Activated naive CD8-positive, alpha-beta T cell treated with anti-CD3 and anti-CD28 coated beads, Interleukin-2, amount 10 ng/mL, durations not matched to agents 7 days and 5 days (primary cell): Measurements from ENCODE around the gene SCN8A. TPM values are rescaled to one million over a fixed set of nuclear protein-coding genes. Genes with fewer than 3 reads are reported as not detected.

ENCODE experiments used
- ATAC-seq: fragments of 150-1000 bp; cut with Tn5 transposase; one replicate; pipeline ENCODE4 v1.10.0; 2021; ENCODE audit warnings: low read depth, moderate library complexity
- POLR2A ChIA-PET: fragments of 350-600 bp; sonication (Branson Sonifier 250); formaldehyde crosslinking; loops from one replicate; lab custom pipeline; 2021; ENCODE audit warnings: antibody characterized with exemption; lab: Charles Lee
- DNase-seq: peaks from one replicate; pipeline ENCODE4 v3.0.0; 2021
- H3K27ac Mint-ChIP-seq: one replicate; pipeline ENCODE4 v1.8.0; 2022; ENCODE audit warnings: mild to moderate bottlenecking, mixed read lengths
- H3K27me3 Mint-ChIP-seq: one replicate; pipeline ENCODE4 v1.8.0; 2022; ENCODE audit warnings: mild to moderate bottlenecking, moderate library complexity, mixed read lengths
- H3K36me3 Mint-ChIP-seq: one replicate; pipeline ENCODE4 v1.8.0; 2021; ENCODE audit warnings: mild to moderate bottlenecking, mixed read lengths
- H3K4me1 Mint-ChIP-seq: one replicate; pipeline ENCODE4 v1.8.0; 2021; ENCODE audit warnings: mixed read lengths
- H3K4me3 Mint-ChIP-seq: one replicate; pipeline ENCODE4 v1.8.0; 2022; ENCODE audit warnings: mild to moderate bottlenecking, moderate library complexity, mixed read lengths
- H3K9me3 Mint-ChIP-seq: one replicate; pipeline ENCODE4 v1.8.0; 2021; ENCODE audit warnings: mixed read lengths
- total RNA-seq, 2 experiments: library from RNA; stranded (reverse); gene quantifications; one replicate each; pipeline ENCODE4 v1.2.3, GENCODE V29; 2021

Gene SCN8A
- total RNA-seq, 2 experiments from 2014 or later, result 0.96 to 1.3 TPM

GRCh38 chr12:51752234-51752889 is 161.3 kb downstream of the SCN8A start:
- Mint-ChIP-seq H3K27me3 (peaks cover 6% of the 10 kb centered on the region), H3K36me3 (no peaks in the 10 kb centered on the region), H3K4me1 (no peaks in the 10 kb centered on the region), H3K4me3 (no peak overlapping the region), H3K9me3 (no peaks in the 10 kb centered on the region), H3K27ac (no peak overlapping the region)
- POLR2A ChIA-PET, result no interaction called here
- ATAC-seq (no peak), DNase-seq (no peak)

DNA sequence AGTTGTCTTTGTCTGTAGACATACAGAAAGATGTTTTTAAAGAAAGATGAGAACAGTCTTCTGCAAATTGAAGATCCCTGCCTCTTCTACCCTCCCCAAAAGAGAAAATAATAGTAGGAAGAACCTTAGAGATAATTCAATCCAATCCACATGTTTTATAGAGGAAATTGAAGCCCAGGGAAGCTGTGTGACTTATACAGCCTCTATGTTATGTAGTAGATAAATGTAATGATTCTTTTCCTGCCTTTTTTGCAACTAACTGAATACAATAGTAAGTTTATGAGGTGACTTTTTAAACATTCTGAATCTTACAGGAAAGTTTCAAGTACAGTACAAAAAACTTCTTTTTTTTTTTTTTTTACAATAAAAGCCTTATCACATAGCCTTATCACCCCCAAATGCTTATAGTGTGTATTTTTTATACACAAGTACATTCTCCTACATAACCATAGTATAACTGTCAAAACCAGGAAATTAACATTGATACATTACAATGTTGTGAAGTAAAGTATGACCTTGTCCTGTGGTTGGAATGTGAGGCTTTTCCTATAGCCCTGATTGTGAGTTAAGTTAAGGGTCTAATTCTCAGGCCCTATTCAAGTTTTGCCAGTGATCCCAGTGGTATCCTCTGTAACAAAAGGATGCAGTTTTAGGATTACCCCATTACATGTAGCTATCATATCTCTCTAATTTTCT is 163.1 kb downstream of the SCN8A start:
- DNase-seq, result no peak
- no peaks in the 10 kb centered on the region for H3K9me3 Mint-ChIP-seq
- no peak for ATAC-seq

GRCh38 chr12:51755251-51755650 is 164.2 kb downstream of the SCN8A start:
- ATAC-seq (no peak), DNase-seq (no peak)
- H3K4me1 Mint-ChIP-seq, result no peaks in the 10 kb centered on the region
- H3K4me3 Mint-ChIP-seq, result no peak overlapping the region
- no peaks in the 10 kb centered on the region for H3K9me3 Mint-ChIP-seq
- H3K27ac Mint-ChIP-seq, result no peak overlapping the region
- H3K27me3 Mint-ChIP-seq, result peaks cover 3% of the 10 kb centered on the region
- POLR2A ChIA-PET, result no interaction called here
- no peaks in the 10 kb centered on the region for H3K36me3 Mint-ChIP-seq

More for the DNA sequence above, 163.1 kb downstream of the SCN8A start:
- Mint-ChIP-seq H3K27me3 (peaks cover 6% of the 10 kb centered on the region), H3K4me3 (no peak overlapping the region), H3K36me3 (no peaks in the 10 kb centered on the region), H3K4me1 (no peaks in the 10 kb centered on the region), H3K27ac (no peak overlapping the region)
- POLR2A ChIA-PET, result no interaction called here

GRCh38 chr12:51759175-51759574 is 168.1 kb downstream of the SCN8A start:
- Mint-ChIP-seq H3K36me3 (no peaks in the 10 kb centered on the region), H3K27ac (no peak overlapping the region), H3K4me3 (no peak overlapping the region), H3K4me1 (no peaks in the 10 kb centered on the region), H3K27me3 (peaks cover 4% of the 10 kb centered on the region), H3K9me3 (no peaks in the 10 kb centered on the region)
- POLR2A ChIA-PET, result no interaction called here
- no peak for ATAC-seq
- DNase-seq, result no peak

- DNase-seq (no peak), ATAC-seq (no peak)
- H3K4me1 Mint-ChIP-seq, result no peaks in the 10 kb centered on the region
- no peak overlapping the region for H3K4me3 Mint-ChIP-seq
- no peaks in the 10 kb centered on the region for H3K9me3 Mint-ChIP-seq
- peaks cover 4% of the 10 kb centered on the region for H3K27me3 Mint-ChIP-seq
- no peak overlapping the region for H3K27ac Mint-ChIP-seq
- POLR2A ChIA-PET, result no interaction called here
- H3K36me3 Mint-ChIP-seq, result no peaks in the 10 kb centered on the region
Observed at GRCh38 chr12:51759695-51760094, 168.7 kb downstream of the SCN8A start.

DNA sequence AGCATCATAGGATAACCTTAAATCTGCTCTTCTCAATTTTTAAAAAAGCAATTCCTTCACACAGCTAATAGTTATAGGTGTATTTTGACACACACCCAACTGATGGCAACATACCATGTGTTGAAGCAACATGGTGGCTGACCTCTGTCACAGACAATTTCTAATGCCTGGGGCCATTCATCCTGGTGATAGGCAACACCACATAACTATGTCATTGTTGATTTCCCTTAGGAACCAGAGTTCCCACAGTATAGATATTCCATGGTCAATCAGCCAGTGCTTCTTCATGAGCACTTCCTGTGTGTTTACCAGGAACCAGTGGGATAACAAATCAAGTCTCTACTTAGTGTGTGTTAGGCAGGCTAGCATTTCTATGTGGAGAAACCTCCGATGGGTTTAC is 169.2 kb downstream of the SCN8A start:
- Mint-ChIP-seq H3K27me3 (peaks cover 4% of the 10 kb centered on the region), H3K4me3 (no peak overlapping the region), H3K36me3 (no peaks in the 10 kb centered on the region), H3K9me3 (no peaks in the 10 kb centered on the region), H3K27ac (no peak overlapping the region), H3K4me1 (no peaks in the 10 kb centered on the region)
- ATAC-seq, result no peak
- DNase-seq, result no peak
- POLR2A ChIA-PET, result no interaction called here

DNA sequence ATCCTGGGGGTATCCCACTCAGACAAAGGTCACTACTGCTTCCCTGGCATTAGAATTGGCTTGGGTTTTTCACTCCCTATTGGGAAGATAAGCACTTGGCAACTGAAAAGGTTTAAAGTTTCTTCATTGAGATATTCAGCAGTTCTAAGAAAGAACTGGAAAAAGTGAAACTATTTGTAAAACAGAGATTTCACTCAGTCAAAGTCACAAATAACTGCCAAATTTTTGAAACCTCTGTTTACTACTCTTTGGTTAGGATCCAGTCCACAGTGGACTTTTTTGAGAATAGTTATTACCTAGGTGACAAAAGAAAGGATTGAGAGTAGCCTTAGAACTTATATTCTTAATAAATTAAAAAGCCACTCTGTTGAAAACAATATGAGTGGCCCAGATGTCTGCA is 172.7 kb downstream of the SCN8A start:
- POLR2A ChIA-PET, result no interaction called here
- ATAC-seq (no peak), DNase-seq (no peak)
- no peaks in the 10 kb centered on the region for H3K36me3 Mint-ChIP-seq
- peaks cover 2% of the 10 kb centered on the region for H3K27me3 Mint-ChIP-seq
- H3K4me3 Mint-ChIP-seq, result no peak overlapping the region
- no peaks in the 10 kb centered on the region for H3K9me3 Mint-ChIP-seq
- no peaks in the 10 kb centered on the region for H3K4me1 Mint-ChIP-seq
- no peak overlapping the region for H3K27ac Mint-ChIP-seq

GRCh38 chr12:51766067-51766676 is 175.1 kb downstream of the SCN8A start:
- no peak overlapping the region for H3K27ac Mint-ChIP-seq
- H3K4me3 Mint-ChIP-seq, result no peak overlapping the region
- no peaks in the 10 kb centered on the region for H3K9me3 Mint-ChIP-seq
- H3K36me3 Mint-ChIP-seq, result no peaks in the 10 kb centered on the region
- POLR2A ChIA-PET, result no interaction called here
- H3K4me1 Mint-ChIP-seq, result no peaks in the 10 kb centered on the region
- ATAC-seq (no peak), DNase-seq (no peak)
- H3K27me3 Mint-ChIP-seq, result no peaks in the 10 kb centered on the region

DNA sequence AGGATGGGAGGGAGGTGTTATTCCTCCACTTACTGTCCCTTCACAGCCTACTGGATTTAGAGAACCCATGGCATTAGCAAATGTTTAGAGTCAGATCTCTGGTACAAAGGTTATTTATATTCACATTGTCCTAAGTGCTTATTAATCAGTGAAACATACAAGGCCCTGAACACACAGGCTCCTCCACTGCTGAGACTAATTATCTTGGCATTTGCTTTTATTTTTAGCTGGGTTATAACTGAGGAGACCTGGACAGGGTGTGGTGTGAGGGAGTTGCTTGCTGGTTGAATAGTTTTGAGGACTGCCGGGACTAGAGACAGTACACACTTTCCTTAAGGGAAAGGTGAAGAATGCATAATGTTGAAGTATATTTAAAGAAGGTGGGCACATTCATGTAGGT is 180.0 kb downstream of the SCN8A start:
- Mint-ChIP-seq H3K4me3 (no peak overlapping the region), H3K36me3 (no peaks in the 10 kb centered on the region), H3K4me1 (no peaks in the 10 kb centered on the region), H3K27me3 (peaks cover 3% of the 10 kb centered on the region), H3K9me3 (no peaks in the 10 kb centered on the region), H3K27ac (no peak overlapping the region)
- POLR2A ChIA-PET, result no interaction called here
- ATAC-seq (no peak), DNase-seq (no peak)

- ATAC-seq (no peak), DNase-seq (no peak)
- no peaks in the 10 kb centered on the region for H3K36me3 Mint-ChIP-seq
- H3K27ac Mint-ChIP-seq, result no peak overlapping the region
- POLR2A ChIA-PET, result no interaction called here
- H3K4me1 Mint-ChIP-seq, result no peaks in the 10 kb centered on the region
- no peaks in the 10 kb centered on the region for H3K9me3 Mint-ChIP-seq
- H3K4me3 Mint-ChIP-seq, result no peak overlapping the region
- H3K27me3 Mint-ChIP-seq, result peaks cover 3% of the 10 kb centered on the region
Observed at GRCh38 chr12:51773145-51773869, 182.3 kb downstream of the SCN8A start.

DNA sequence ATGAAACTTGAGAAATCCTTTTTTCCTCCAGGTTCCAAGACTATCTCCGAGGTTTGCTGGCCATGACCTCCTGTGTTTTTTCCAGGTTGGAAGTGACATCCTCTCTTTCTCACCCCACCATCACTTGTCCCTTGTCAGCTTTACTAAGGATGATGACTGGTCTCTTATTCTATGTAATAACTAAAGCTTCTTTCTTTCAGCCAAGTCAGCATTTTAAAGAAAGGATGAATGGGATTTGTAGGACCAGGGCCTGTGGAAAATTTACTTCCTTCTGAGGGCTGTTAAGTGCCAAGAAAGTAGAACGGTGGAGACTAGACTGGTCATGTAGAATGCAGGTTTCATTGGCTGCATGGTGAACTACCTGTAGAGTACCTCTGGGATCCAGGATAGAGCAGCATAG is 183.9 kb downstream of the SCN8A start:
- DNase-seq (no peak), ATAC-seq (no peak)
- POLR2A ChIA-PET, result no interaction called here
- peaks cover 3% of the 10 kb centered on the region for H3K4me1 Mint-ChIP-seq
- H3K27me3 Mint-ChIP-seq, result peaks cover 3% of the 10 kb centered on the region
- no peaks in the 10 kb centered on the region for H3K36me3 Mint-ChIP-seq
- H3K4me3 Mint-ChIP-seq, result no peak overlapping the region
- H3K27ac Mint-ChIP-seq, result no peak overlapping the region
- no peaks in the 10 kb centered on the region for H3K9me3 Mint-ChIP-seq

- POLR2A ChIA-PET, result no interaction called here
- no peak overlapping the region for H3K27ac Mint-ChIP-seq
- no peak overlapping the region for H3K4me3 Mint-ChIP-seq
- ATAC-seq (no peak), DNase-seq (no peak)
- H3K4me1 Mint-ChIP-seq, result peaks cover 14% of the 10 kb centered on the region
- H3K9me3 Mint-ChIP-seq, result no peaks in the 10 kb centered on the region
- H3K27me3 Mint-ChIP-seq, result peaks cover 5% of the 10 kb centered on the region
- no peaks in the 10 kb centered on the region for H3K36me3 Mint-ChIP-seq
Observed at GRCh38 chr12:51777457-51777856, 186.4 kb downstream of the SCN8A start.

GRCh38 chr12:51777973-51778372 is 186.9 kb downstream of the SCN8A start:
- H3K4me1 Mint-ChIP-seq, result peaks cover 14% of the 10 kb centered on the region
- no peak overlapping the region for H3K4me3 Mint-ChIP-seq
- POLR2A ChIA-PET, result no interaction called here
- no peak overlapping the region for H3K27ac Mint-ChIP-seq
- no peaks in the 10 kb centered on the region for H3K36me3 Mint-ChIP-seq
- ATAC-seq (no peak), DNase-seq (no peak)
- H3K9me3 Mint-ChIP-seq, result peaks cover under 1% of the 10 kb centered on the region
- peaks cover 6% of the 10 kb centered on the region for H3K27me3 Mint-ChIP-seq
